Transverse colon (tissue), 4 donors: ENCODE results near the gene IGDCC3. TPM values are rescaled to one million over a fixed set of nuclear protein-coding genes. Genes with fewer than 3 reads are reported as not detected.

Experiments used
- DNase-seq: peaks from one replicate; pipeline ENCODE4 v3.0.0-alpha.2; 2019
- H3K27ac ChIP-seq, 4 donors: fragments of 200-600 bp; sonication (generic); 2 replicates each; pipeline ENCODE4 v1.5.1; 2016 to 2018; ENCODE audit warnings: inconsistent platforms in 4 of 4
- H3K27me3 ChIP-seq: fragments of 200-600 bp; sonication (generic); 2 replicates; pipeline ENCODE4 v1.5.1; 2017; ENCODE audit warnings: inconsistent platforms
- H3K36me3 ChIP-seq, 4 donors: fragments of 200-600 bp; sonication (generic); 2 replicates each; pipeline ENCODE4 v1.5.1; 2017 to 2019; ENCODE audit warnings: inconsistent platforms in 4 of 4
- H3K4me1 ChIP-seq, 4 donors: fragments of 200-600 bp; sonication (generic); 2 replicates each; pipeline ENCODE4 v1.5.1; 2017 to 2020; ENCODE audit warnings: inconsistent platforms in 4 of 4
- H3K4me3 ChIP-seq, 4 donors: fragments of 200-600 bp; sonication (generic); 1 replicate in 1 of 4; 2 replicates in 3 of 4; pipeline versions ENCODE4 v1.5.1 to v1.6.1; 2017 to 2019; ENCODE audit warnings: inconsistent platforms in 4 of 4
- H3K9me3 ChIP-seq, 2 donors: fragments of 200-600 bp; sonication (generic); 2 replicates each; pipeline ENCODE4 v1.5.1; 2017 to 2019; ENCODE audit warnings: inconsistent platforms in 2 of 2
- EP300 ChIP-seq: sonication (generic); formaldehyde crosslinking; IDR thresholded peaks from one replicate; pipeline ENCODE4 v1.6.1; 2017; ENCODE audit warnings: antibody characterized with exemption, low read depth
- POLR2A ChIP-seq: fragments of 450-650 bp; IDR thresholded peaks from one replicate; pipeline ENCODE4 v1.6.1; 2016; ENCODE audit warnings: antibody characterized with exemption, mild to moderate bottlenecking, moderate library complexity
- POLR2AphosphoS5 ChIP-seq, 3 donors: sonication (generic); formaldehyde crosslinking; IDR thresholded peaks; one replicate each; pipeline ENCODE4 v1.6.1; 2016; ENCODE audit warnings: antibody characterized with exemption in 3 of 3
- WGBS, 2 donors: methylation state at CpG; one replicate each; pipeline ENCODE4 v1.1.5; 2018; ENCODE audit warnings: low coverage in 1 of 2; 5-methylcytosine and 5-hydroxymethylcytosine counted together
- in situ Hi-C, 4 donors: fragments of 200-750 bp; cut with MboI; loops; one replicate each; pipeline versions ENCODE4 v1.15.0 to v1.15.1; 2017; ENCODE audit warnings: low sequenced_read_pairs in 3 of 4, low pct_ligation_motif_present in 1 of 4, low pct_unique_long_range_greater_than_20kb in 1 of 4
- intact Hi-C: fragments of 100-400 bp; cut with DNase I; formaldehyde crosslinking; loops from one replicate; pipeline ENCODE4 v1.15.1; 2023; ENCODE audit warnings: low total_unique reads
- total RNA-seq, 4 donors: library from RNA; depleted of rRNA; stranded (reverse); fragments of >200 nt; gene quantifications; one replicate each; pipeline ENCODE4 v1.1.0, GENCODE V29; 2016
- TF ChIP-seq, protein P1 (sequence below), 5 experiments: fragments of 200-600 bp in 3 of 5; fragments of 450-650 bp in 2 of 5; sonication (generic) in 3 of 5; IDR thresholded peaks; 1 replicate in 2 of 5; 2 replicates in 3 of 5; pipeline ENCODE4 v1.5.1; 2016 to 2017; ENCODE audit warnings: antibody characterized with exemption in 5 of 5, inconsistent platforms in 3 of 5, mild to moderate bottlenecking in 2 of 5, moderate library complexity in 1 of 5

The IGDCC3 gene
- total RNA-seq, 4 donors from 2014 or later: not detected

DNA sequence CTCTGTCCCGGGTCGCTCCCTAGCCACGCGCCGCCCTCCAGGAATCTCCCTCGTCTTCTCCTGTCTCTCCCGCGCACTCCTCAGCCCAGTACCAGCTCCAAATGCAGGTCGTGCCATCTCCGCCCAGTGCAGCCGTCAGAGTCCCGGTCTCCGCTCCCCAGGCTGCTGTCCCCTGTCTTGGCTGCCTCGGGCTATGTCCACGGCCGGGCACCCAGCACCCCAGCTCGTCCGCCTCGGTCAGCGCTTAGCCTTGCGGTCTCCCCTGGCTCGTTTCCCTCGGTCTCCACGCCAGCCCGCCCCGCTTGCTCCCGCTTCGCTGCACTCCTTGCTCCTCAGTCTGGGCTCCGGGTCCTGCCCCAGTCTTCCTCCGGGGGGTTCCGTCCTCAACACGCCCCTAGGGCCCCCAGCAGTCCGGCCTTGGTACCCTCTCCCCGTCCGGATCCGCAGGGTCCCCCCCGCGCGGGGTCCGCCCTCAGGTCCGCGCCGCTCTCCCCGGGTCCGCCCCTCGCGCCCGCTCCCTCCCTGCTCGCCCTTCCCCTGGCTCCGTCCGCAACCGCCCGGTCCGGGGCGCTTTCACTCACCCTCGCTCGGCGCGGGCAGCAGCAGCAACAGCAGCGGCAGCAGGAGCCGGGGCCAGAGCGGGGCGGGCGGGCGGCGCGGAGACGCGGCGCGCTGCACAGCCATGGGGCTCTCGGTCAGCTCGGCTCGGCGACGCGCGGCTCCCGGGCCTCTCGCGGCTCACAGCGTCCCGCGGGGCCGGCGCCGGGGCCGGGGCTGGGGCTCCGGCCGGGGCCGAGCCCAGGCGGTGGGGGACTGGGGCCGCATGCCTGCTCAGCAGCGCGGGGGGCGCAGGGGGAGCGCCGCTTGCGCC lies 462 bp downstream of the IGDCC3 start:
- in situ Hi-C loops (no loop called here), intact Hi-C loops (no loop called here)
- Histone ChIP-seq H3K27ac (no peak overlapping the region), H3K9me3 (no peaks in the 10 kb centered on the region), H3K4me3 (peak overlapping the region; percentile 2 to 59 (median 38)), H3K36me3 (no peaks in the 10 kb centered on the region), H3K4me1 (peaks cover 0 to 21% (median 12%) of the 10 kb centered on the region in 4 donors), H3K27me3 (peaks cover 98% of the 10 kb centered on the region)
- DNase-seq: no peak
- no peak for TF ChIP-seq POLR2A
- no peak for TF ChIP-seq POLR2AphosphoS5 (IDR thresholded peaks at IDR 0.05)
- WGBS, 2 donors: 2% methylated on average over 54 of the region's 99 CpGs; no CpG with 5 or more reads in 1 of the 2 donors

DNA sequence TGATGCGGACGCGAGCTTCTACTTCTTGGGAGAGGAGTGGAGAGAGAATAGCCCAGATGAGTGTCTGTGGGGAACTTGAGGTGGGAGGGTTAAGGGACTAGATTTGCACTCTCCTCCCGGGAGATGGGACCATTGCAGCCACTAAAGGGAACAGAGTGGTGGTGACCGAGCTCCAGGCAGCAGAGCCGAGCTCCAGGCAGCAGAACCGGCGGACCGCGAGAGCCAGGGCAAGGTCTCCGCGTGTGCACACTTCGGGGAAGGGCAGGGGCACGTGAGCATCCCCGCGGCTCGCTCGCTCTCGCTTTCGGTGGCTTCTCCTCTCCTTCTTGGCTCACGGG lies 1.1 kb downstream of the IGDCC3 start:
- in situ Hi-C loops: no loop called here
- H3K27ac ChIP-seq: no peak overlapping the region
- DNase-seq: no peak
- H3K27me3 ChIP-seq: peaks cover 92% of the 10 kb centered on the region
- H3K4me3 ChIP-seq: peak overlapping the region in 3 of 4 donors; percentile 36 to 59 (median 41)
- 0% methylated on average over 3 to 13 of the region's 21 CpGs for WGBS, 2 donors
- no peaks in the 10 kb centered on the region for H3K36me3 ChIP-seq
- H3K9me3 ChIP-seq: no peaks in the 10 kb centered on the region
- TF ChIP-seq, protein P1, sequence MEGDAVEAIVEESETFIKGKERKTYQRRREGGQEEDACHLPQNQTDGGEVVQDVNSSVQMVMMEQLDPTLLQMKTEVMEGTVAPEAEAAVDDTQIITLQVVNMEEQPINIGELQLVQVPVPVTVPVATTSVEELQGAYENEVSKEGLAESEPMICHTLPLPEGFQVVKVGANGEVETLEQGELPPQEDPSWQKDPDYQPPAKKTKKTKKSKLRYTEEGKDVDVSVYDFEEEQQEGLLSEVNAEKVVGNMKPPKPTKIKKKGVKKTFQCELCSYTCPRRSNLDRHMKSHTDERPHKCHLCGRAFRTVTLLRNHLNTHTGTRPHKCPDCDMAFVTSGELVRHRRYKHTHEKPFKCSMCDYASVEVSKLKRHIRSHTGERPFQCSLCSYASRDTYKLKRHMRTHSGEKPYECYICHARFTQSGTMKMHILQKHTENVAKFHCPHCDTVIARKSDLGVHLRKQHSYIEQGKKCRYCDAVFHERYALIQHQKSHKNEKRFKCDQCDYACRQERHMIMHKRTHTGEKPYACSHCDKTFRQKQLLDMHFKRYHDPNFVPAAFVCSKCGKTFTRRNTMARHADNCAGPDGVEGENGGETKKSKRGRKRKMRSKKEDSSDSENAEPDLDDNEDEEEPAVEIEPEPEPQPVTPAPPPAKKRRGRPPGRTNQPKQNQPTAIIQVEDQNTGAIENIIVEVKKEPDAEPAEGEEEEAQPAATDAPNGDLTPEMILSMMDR (IDR thresholded peaks at IDR 0.05): no peak
- TF ChIP-seq POLR2A: no peak
- TF ChIP-seq EP300: no peak
- no peak for TF ChIP-seq POLR2AphosphoS5 (IDR thresholded peaks at IDR 0.05)
- intact Hi-C loops: no loop called here
- H3K4me1 ChIP-seq: peaks cover 0 to 21% (median 12%) of the 10 kb centered on the region in 4 donors

- intact Hi-C loops (no loop called here), in situ Hi-C loops (no loop called here)
- DNase-seq: no peak
- Histone ChIP-seq H3K36me3 (no peaks in the 10 kb centered on the region), H3K9me3 (no peaks in the 10 kb centered on the region), H3K27me3 (peaks cover 85% of the 10 kb centered on the region), H3K4me1 (peaks cover 0 to 21% (median 12%) of the 10 kb centered on the region in 4 donors), H3K27ac (no peak overlapping the region), H3K4me3 (peak overlapping the region in 1 of 4 donors; percentile 59)
- TF ChIP-seq, protein P1 (IDR thresholded peaks at IDR 0.05): no peak
- TF ChIP-seq POLR2AphosphoS5 (IDR thresholded peaks at IDR 0.05) (no peak), EP300 (no peak), POLR2A (no peak)
- 0 to 15% methylated on average over 1 to 9 of the region's 9 CpGs for WGBS, 2 donors
Measured at GRCh38 chr15:65375871-65376607, 1.8 kb downstream of the IGDCC3 start.

GRCh38 chr15:65374821-65375401 lies 2.9 kb downstream of the IGDCC3 start:
- WGBS, 2 donors: 50 to 87% methylated on average over 1 to 14 of the region's 14 CpGs
- Histone ChIP-seq H3K4me3 (no peak overlapping the region), H3K27me3 (peaks cover 74% of the 10 kb centered on the region), H3K4me1 (peaks cover 0 to 21% (median 12%) of the 10 kb centered on the region in 4 donors), H3K9me3 (no peaks in the 10 kb centered on the region), H3K27ac (no peak overlapping the region), H3K36me3 (no peaks in the 10 kb centered on the region)
- no peak for DNase-seq
- no peak for TF ChIP-seq EP300
- no peak for TF ChIP-seq POLR2A
- TF ChIP-seq, protein P1 (IDR thresholded peaks at IDR 0.05): no peak
- no peak for TF ChIP-seq POLR2AphosphoS5 (IDR thresholded peaks at IDR 0.05)
- intact Hi-C loops: no loop called here
- in situ Hi-C loops: no loop called here
